GM19463 (cell line): ENCODE measurements around the gene CASP8.
"Not testable (repeated sequence)": the region's sequence is repeated elsewhere in the genome, so short reads cannot be mapped to it uniquely, and the experiment has no call there.

Source experiments
- ATAC-seq: cut with Tn5 transposase; IDR thresholded peaks from one replicate; pipeline ENCODE4 v1.9.1; 2021; ENCODE audit warnings: mild to moderate bottlenecking, moderate library complexity; ENCODE audit not compliant: unreplicated experiment

CASP8 gene

GRCh38 chr2:201239167-201239935 is 21.0 kb upstream of the CASP8 start:
- not testable (repeated sequence) for ATAC-seq

- no peak for ATAC-seq
These were observed 17.6 kb upstream of the CASP8 start for GRCh38 chr2:201242571-201243277.

- ATAC-seq = no peak
These were observed 15.5 kb upstream of the CASP8 start for GRCh38 chr2:201244829-201245228.

GRCh38 chr2:201246280-201246679 is 14.1 kb upstream of the CASP8 start:
- ATAC-seq = no peak

- ATAC-seq = no peak
These were observed 12.0 kb upstream of the CASP8 start for GRCh38 chr2:201248288-201248844.

GRCh38 chr2:201249889-201250288 is 10.4 kb upstream of the CASP8 start:
- ATAC-seq = no peak

- no peak for ATAC-seq
These were observed 9.6 kb upstream of the CASP8 start for GRCh38 chr2:201250741-201251140.

GRCh38 chr2:201254081-201254730 is 6.1 kb upstream of the CASP8 start:
- ATAC-seq = no peak

- no peak for ATAC-seq
These were observed 4.8 kb upstream of the CASP8 start for GRCh38 chr2:201255408-201256033.

- no peak for ATAC-seq
These were observed 4.3 kb upstream of the CASP8 start for GRCh38 chr2:201256082-201256481.

GRCh38 chr2:201257381-201257955 is 2.9 kb upstream of the CASP8 start:
- peak; percentile 46 for ATAC-seq

- peak; percentile 56 for ATAC-seq
These were observed 2.2 kb upstream of the CASP8 start for GRCh38 chr2:201257956-201258665.

- no peak for ATAC-seq
These were observed 1.4 kb upstream of the CASP8 start for GRCh38 chr2:201258666-201259615.

- ATAC-seq = no peak
These were observed 1.1 kb downstream of the CASP8 start for GRCh38 chr2:201261471-201261870.

GRCh38 chr2:201261906-201262305 is 1.6 kb downstream of the CASP8 start:
- ATAC-seq = no peak

GRCh38 chr2:201262718-201263117 is 2.4 kb downstream of the CASP8 start:
- no peak for ATAC-seq

- peak; percentile 33 for ATAC-seq
These were observed 3.4 kb downstream of the CASP8 start for GRCh38 chr2:201263779-201264178.

GRCh38 chr2:201264472-201265173 is 4.3 kb downstream of the CASP8 start:
- no peak for ATAC-seq
